Vagina (tissue), 2 donors: ENCODE data around the gene TNNI2. TPM values are rescaled to one million over a fixed set of nuclear protein-coding genes. Genes with fewer than 3 reads are reported as not detected.

Experiments
- DNase-seq, 2 donors: peaks; one replicate each; pipeline ENCODE4 v3.0.0-alpha.2; 2017; ENCODE audit errors: extremely low spot score in 2 of 2
- H3K27ac ChIP-seq: fragments of 200-600 bp; sonication (generic); one replicate; pipeline ENCODE4 v1.5.1; 2019
- H3K27me3 ChIP-seq: fragments of 200-600 bp; sonication (generic); one replicate; pipeline ENCODE4 v1.5.1; 2019
- H3K36me3 ChIP-seq, 2 donors: fragments of 200-600 bp; sonication (generic); one replicate each; pipeline ENCODE4 v1.5.1; 2017 to 2019
- H3K4me1 ChIP-seq: fragments of 200-600 bp; sonication (generic); one replicate; pipeline ENCODE4 v1.5.1; 2019
- H3K4me3 ChIP-seq, 2 donors: fragments of 200-600 bp; sonication (generic); 1 replicate in 1 of 2; 2 replicates in 1 of 2; pipeline ENCODE4 v1.5.1; 2016 to 2019
- H3K9me3 ChIP-seq: fragments of 200-600 bp; sonication (generic); one replicate; pipeline ENCODE4 v1.5.1; 2019
- POLR2A ChIP-seq, 2 donors: fragments of 450-650 bp; IDR thresholded peaks; one replicate each; pipeline ENCODE4 v1.6.1; 2017; ENCODE audit warnings: antibody characterized with exemption in 2 of 2, mild to moderate bottlenecking in 2 of 2, moderate library complexity in 2 of 2
- POLR2AphosphoS5 ChIP-seq, 2 donors: sonication (generic); formaldehyde crosslinking; IDR thresholded peaks; one replicate each; pipeline ENCODE4 v1.9.0; 2017; ENCODE audit warnings: antibody characterized with exemption in 2 of 2, mild to moderate bottlenecking in 2 of 2, low read depth in 1 of 2; ENCODE audit not compliant: insufficient read depth in 1 of 2
- intact Hi-C: fragments of 100-400 bp; cut with DNase I; formaldehyde crosslinking; loops from one replicate; pipeline ENCODE4 v1.15.1; 2023
- total RNA-seq: library from RNA; depleted of rRNA; stranded (reverse); fragments of >200 nt; gene quantifications from one replicate; pipeline ENCODE4 v1.2.3, GENCODE V29; 2016
- TF ChIP-seq, protein P1 (sequence below), 3 experiments: fragments of 450-650 bp in 2 of 3; fragments of 200-600 bp in 1 of 3; sonication (generic) in 1 of 3; IDR thresholded peaks; one replicate each; pipeline ENCODE4 v1.5.1; 2017 to 2019; ENCODE audit warnings: antibody characterized with exemption in 3 of 3, mild to moderate bottlenecking in 2 of 3, moderate library complexity in 2 of 3

Gene TNNI2
- total RNA-seq, 1 donor from 2014 or later = not detected

DNA sequence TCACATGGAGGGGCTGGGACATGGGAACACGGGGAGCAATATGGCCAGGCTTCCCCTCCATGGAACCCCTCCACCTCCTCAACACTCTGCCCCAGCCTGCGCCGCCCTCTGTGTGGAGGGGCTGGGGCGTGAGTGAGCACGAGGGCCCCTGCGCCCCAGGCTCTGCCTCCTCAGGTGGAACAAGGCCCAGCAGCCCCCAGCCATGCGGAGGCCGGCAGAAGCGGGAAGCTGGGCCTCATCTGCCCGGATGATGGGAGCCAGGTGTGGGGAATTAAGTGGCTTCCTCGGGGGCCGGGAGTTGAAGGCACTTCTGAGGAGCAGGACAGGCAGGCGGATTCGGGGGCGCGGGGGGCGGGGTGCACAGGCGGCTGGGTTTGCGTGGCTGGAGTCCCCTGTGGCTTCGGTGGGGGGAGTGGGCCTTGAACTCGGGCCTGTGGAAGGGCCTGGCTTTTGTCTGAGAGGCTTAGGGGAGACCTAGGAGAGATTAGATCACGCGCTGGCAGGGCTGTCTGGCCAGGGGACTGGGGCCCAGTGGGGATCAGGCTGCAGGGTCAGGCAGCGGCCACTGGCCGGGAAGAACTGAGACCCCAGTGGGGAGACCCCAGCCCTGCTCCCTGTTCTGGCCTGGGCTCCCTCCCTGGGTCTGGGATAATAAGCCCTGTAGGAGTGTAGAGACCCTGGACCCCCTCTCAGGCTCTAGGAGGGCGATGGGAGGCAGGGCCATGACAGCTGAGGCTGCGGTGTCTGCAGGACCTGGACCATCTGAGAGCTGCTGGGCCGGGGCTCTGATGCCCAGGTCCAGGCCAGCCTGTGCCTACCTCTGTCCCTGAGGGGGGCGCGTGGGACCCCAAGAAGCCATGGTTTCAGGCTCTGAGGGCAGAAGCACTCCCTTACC, 39.6 kb downstream of the TNNI2 start:
- peaks cover 0 to 2% of the 10 kb centered on the region in 2 donors for H3K36me3 ChIP-seq
- no peak for DNase-seq
- no peaks in the 10 kb centered on the region for H3K27me3 ChIP-seq
- no peak overlapping the region for H3K4me3 ChIP-seq
- intact Hi-C loops = no loop called here
- peak overlapping the region; percentile 96 for H3K27ac ChIP-seq
- peaks cover 91% of the 10 kb centered on the region for H3K4me1 ChIP-seq
- TF ChIP-seq, protein P1, sequence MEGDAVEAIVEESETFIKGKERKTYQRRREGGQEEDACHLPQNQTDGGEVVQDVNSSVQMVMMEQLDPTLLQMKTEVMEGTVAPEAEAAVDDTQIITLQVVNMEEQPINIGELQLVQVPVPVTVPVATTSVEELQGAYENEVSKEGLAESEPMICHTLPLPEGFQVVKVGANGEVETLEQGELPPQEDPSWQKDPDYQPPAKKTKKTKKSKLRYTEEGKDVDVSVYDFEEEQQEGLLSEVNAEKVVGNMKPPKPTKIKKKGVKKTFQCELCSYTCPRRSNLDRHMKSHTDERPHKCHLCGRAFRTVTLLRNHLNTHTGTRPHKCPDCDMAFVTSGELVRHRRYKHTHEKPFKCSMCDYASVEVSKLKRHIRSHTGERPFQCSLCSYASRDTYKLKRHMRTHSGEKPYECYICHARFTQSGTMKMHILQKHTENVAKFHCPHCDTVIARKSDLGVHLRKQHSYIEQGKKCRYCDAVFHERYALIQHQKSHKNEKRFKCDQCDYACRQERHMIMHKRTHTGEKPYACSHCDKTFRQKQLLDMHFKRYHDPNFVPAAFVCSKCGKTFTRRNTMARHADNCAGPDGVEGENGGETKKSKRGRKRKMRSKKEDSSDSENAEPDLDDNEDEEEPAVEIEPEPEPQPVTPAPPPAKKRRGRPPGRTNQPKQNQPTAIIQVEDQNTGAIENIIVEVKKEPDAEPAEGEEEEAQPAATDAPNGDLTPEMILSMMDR (IDR thresholded peaks at IDR 0.05) = no peak
- TF ChIP-seq POLR2AphosphoS5 (IDR thresholded peaks at IDR 0.05; ENCODE audit: insufficient read depth in 1 of 2, low read depth in 1 of 2) = no peak
- no peak for TF ChIP-seq POLR2A (IDR thresholded peaks at IDR 0.05)
- H3K9me3 ChIP-seq = no peaks in the 10 kb centered on the region

DNA sequence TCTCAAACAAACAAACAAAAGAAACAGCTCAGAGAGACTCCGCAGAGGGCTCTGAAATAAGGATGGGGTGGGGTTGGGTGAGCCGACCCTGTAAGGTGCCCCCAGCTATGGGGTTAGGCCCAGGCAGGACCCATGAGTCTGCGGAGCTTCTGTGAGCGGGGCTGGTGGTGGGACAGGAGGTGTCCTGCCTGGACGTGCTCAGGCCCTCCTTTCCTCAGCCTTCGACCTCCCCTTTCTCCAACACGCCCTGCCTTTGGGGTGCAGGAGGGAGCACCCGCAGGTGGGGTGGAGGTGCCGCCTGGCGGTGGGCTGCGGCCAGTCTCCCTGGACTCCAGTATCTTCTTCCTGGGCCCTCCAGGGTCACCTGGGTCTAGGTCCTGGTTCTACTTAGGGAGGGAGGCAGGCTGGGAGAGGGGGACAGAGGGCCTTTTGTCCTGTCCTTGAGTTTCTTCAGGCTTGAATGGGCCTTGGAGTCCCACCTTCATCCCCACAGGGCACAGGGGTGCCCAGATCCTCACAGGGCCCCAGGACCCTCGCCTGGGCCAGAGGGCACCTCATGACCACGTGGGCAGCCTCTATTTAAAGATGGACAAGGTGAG, 40.7 kb downstream of the TNNI2 start:
- DNase-seq = no peak
- Histone ChIP-seq H3K27ac (peak overlapping the region; percentile 96), H3K27me3 (no peaks in the 10 kb centered on the region), H3K4me3 (no peak overlapping the region), H3K9me3 (no peaks in the 10 kb centered on the region), H3K36me3 (peaks cover 0 to 12% of the 10 kb centered on the region in 2 donors), H3K4me1 (peaks cover 86% of the 10 kb centered on the region)
- TF ChIP-seq, protein P1 (IDR thresholded peaks at IDR 0.05) = no peak
- TF ChIP-seq POLR2AphosphoS5 (IDR thresholded peaks at IDR 0.05; ENCODE audit: insufficient read depth in 1 of 2, low read depth in 1 of 2) (no peak), POLR2A (IDR thresholded peaks at IDR 0.05) (no peak)
- intact Hi-C loops = no loop called here

DNA sequence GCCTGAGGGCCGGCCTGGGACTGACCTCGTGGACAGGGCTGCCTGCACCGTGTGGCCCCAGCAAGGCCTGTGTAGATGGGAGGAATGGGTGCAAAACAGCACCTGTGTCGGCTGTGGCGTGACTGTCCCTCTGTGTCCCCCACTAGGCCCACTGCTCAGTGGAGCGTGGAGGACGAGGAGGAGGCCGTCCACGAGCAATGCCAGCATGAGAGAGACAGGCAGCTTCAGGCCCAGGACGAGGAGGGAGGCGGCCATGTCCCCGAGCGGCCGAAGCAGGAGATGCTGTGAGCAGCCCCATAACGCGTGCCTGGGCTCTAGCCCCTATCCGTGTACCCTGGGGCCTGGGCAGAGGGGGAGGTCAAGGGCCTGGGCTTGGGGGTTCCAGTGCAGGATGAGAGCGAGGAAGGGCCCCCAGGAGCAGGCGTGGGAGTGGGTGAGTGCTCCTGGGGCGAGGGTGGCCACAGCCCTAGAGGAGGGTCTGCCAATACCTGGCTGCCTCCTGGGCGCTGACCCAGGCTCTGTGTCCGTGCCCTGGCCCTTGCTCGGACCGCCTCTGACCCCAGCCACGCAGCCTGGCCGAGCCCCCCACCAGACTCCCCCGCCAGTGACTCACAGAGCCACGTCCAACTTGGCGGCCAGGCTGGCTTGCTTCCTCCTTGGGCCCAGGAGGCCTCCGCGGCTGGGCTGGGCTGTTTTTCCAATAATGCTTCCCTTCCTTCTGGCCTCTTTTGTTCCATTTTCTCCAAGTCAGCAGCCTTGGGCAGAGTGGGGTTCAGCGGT, 41.4 kb downstream of the TNNI2 start:
- Histone ChIP-seq H3K4me1 (peaks cover 79% of the 10 kb centered on the region), H3K36me3 (peaks cover 0 to 19% of the 10 kb centered on the region in 2 donors), H3K4me3 (no peak overlapping the region), H3K27ac (peak overlapping the region; percentile 96), H3K27me3 (no peaks in the 10 kb centered on the region), H3K9me3 (no peaks in the 10 kb centered on the region)
- intact Hi-C loops = loop anchor here (5.0 kb wide), 1 partner anchor 272 kb away; no protein-coding TSS in a partner anchor
- TF ChIP-seq, protein P1 (IDR thresholded peaks at IDR 0.05) = no peak
- TF ChIP-seq POLR2AphosphoS5 (IDR thresholded peaks at IDR 0.05; ENCODE audit: insufficient read depth in 1 of 2, low read depth in 1 of 2) = peak in 1 of 2 donors; percentile 66
- peak in 1 of 2 donors; percentile 91 for DNase-seq

DNA sequence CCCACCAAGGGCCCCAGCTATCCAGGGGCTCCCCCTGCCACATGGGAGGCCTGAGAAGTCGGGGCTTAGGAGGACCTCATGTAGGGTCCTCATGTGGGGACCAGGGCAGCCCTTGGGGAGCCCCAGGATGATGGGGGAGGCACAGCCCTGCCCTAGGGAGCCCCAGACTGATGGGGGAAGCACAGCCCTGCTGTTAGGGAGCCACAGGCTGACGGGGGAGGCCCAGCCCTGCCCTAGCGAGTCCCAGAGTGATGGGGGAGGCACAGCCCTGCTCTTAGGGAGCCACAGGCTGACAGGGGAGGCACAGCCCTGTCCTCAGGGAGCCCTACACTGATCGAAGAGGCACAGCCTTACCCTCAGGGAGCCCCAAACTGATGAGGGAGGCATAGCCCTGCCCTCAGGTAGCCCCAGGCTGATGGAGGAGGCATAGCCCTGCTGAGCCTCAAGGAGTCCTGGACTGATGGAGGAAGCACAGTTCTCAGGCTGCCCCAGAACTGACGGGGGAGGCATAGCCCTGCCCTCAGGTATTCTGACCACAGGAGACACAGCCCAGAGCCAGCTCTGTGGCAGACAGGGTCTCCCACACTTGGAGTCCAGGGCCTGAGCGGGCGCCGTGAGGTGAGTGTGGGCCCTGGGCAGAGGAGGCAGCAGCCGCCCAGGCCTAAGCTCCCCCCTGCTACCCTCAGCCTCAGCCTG, 42.1 kb downstream of the TNNI2 start:
- H3K9me3 ChIP-seq = no peaks in the 10 kb centered on the region
- TF ChIP-seq POLR2A (IDR thresholded peaks at IDR 0.05) (no peak), POLR2AphosphoS5 (IDR thresholded peaks at IDR 0.05; ENCODE audit: insufficient read depth in 1 of 2, low read depth in 1 of 2) (peak in 1 of 2 donors; percentile 37)
- TF ChIP-seq, protein P1 (IDR thresholded peaks at IDR 0.05) = no peak
- no peaks in the 10 kb centered on the region for H3K27me3 ChIP-seq
- intact Hi-C loops = loop anchor here (5.0 kb wide), 1 partner anchor 271 kb away; no protein-coding TSS in a partner anchor
- H3K27ac ChIP-seq = peak overlapping the region; percentile 96
- peaks cover 72% of the 10 kb centered on the region for H3K4me1 ChIP-seq
- H3K36me3 ChIP-seq = peaks cover 0 to 22% of the 10 kb centered on the region in 2 donors
- DNase-seq = peak in 1 of 2 donors; percentile 89
- no peak overlapping the region for H3K4me3 ChIP-seq
